HTERT RPE-1 (cell line): ENCODE measurements around the gene TIE1.

Experiments
- in situ Hi-C: fragments of 300-500 bp; cut with MboI; formaldehyde crosslinking; loops from 4 replicates; pipeline ENCODE4 v1.14.3; 2020; ENCODE audit warnings: low sequenced_read_pairs

The TIE1 gene

GRCh38 chr1:43273708-43274107 lies 27.1 kb upstream of the TIE1 start:
- in situ Hi-C loops, result no loop called here

DNA sequence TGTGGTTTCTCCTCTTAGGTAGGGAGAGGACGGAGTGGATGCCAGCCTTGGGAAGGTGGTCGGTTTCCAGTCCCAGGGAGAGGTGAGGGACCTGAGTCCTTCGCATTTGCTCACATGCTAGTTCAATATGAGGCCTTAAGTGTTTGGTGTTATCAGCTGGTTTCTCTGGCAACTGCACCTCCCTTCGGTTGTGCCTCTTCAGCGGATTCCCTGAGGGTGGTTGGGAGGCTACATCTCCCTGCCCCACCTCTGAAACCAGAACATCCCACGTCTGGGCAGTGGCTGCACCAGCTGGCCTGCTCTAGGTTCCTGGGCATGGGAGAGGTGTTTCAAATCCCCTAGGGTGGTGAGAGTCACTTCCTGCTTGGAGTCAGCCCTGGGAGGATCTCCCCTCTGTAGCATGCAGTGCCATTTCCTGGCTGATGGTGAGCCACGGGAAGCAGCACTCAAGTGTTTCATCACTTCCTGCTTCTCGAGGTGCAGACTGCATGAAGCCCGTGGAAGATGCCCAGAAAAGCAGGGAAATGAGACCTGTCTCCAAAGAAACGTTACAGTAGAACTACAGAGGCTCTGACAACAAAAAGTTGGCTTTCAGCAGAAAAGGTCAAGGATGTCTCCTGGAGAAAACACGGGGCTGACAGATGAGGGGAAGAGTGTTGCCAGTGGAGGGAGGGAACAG lies 26.5 kb upstream of the TIE1 start:
- in situ Hi-C loops, result no loop called here

- in situ Hi-C loops, result no loop called here
Observed at GRCh38 chr1:43274804-43275180, 26.0 kb upstream of the TIE1 start.

DNA sequence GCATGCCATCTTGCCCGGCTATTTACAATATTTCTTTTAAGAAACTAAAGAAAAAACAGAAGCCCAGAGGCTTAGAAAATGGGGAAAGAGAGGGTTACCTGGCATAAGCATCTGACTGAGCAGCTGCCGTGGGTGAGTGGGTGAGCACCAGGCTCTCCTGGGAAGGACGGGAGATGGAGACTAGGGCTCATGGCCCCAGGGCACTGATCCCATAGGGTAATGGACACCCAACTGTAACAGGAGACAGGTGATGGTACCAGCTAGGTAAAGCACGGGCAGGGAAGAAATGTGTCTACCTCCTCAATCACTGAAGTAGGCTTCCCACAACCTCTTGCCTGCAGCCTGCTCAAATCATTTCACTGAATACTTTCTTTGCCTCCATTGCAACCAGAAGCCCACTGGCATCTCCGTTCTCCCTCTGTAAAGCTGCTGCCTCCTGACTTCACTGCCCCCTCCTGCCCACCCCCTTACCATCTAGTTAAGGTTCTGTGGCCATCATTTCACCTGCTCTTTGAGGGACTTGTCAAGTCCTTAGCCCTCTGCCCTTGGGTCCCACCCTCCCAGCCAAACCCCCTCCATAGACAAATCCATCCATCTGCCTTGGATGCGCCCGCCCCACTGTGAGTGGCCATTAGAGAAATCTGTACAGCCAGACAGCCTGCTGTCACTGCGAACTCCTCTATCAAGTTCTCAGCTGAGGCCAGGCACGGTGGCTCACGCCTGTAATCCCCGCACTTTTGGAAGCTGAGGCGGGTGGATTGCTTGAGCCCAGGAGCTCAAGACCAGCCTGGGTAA lies 24.8 kb upstream of the TIE1 start:
- in situ Hi-C loops, result no loop called here

GRCh38 chr1:43276673-43277072 lies 24.1 kb upstream of the TIE1 start:
- in situ Hi-C loops, result no loop called here

- in situ Hi-C loops, result no loop called here
Observed at GRCh38 chr1:43277116-43277876, 23.5 kb upstream of the TIE1 start.

GRCh38 chr1:43279161-43279560 lies 21.6 kb upstream of the TIE1 start:
- in situ Hi-C loops, result no loop called here

DNA sequence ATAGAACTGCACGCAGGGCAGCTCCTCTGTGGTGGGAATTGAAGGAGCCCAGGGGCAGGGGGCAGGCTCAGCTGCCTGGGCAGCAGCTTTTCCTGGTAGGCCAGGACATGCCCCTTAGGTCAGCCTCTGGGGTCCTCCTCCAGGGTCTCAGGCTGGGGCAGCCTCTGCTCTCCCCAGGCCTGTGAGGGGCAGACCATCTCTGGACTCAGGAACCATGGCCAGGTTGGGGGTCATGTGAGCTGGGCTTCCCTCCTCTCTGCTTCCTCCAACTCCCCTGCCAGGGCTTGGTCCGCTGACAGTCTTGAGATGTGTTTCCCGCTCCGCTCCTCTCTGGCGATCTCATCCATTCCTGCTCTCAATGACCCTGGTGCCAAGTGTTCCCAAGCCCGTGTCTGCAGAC lies 21.1 kb upstream of the TIE1 start:
- in situ Hi-C loops, result no loop called here

DNA sequence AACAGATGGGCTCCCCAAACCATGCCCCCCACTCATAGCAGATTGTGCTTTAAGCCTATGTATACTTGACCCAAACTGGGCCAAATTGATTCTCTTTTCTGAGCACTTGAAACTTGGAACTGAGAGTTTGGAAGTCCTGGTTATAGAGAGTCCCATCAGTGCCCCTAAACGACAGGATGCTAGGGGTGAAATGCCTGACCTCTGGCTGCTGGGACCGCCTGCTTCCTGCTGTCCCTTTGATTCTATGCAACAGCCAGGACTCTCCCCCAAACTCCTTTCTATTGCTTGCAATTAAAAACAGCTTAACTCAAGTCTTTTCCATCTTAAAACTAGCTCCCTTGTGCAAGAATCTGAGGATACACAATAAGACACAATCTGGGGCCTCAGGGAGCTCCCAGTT lies 20.1 kb upstream of the TIE1 start:
- in situ Hi-C loops, result no loop called here

GRCh38 chr1:43282220-43283195 lies 18.3 kb upstream of the TIE1 start:
- in situ Hi-C loops, result no loop called here

GRCh38 chr1:43284065-43284464 lies 16.7 kb upstream of the TIE1 start:
- in situ Hi-C loops, result no loop called here

GRCh38 chr1:43284546-43285110 lies 16.2 kb upstream of the TIE1 start:
- in situ Hi-C loops, result no loop called here

- in situ Hi-C loops, result no loop called here
Observed at GRCh38 chr1:43285269-43285990, 15.4 kb upstream of the TIE1 start, which contains the start of gene C1orf210. C1orf210 (minus strand) TSS chr1:43285581; CDS start chr1:43283270, 2,311 bp downstream.

- in situ Hi-C loops, result no loop called here
Observed at GRCh38 chr1:43286115-43286514, 14.7 kb upstream of the TIE1 start.

DNA sequence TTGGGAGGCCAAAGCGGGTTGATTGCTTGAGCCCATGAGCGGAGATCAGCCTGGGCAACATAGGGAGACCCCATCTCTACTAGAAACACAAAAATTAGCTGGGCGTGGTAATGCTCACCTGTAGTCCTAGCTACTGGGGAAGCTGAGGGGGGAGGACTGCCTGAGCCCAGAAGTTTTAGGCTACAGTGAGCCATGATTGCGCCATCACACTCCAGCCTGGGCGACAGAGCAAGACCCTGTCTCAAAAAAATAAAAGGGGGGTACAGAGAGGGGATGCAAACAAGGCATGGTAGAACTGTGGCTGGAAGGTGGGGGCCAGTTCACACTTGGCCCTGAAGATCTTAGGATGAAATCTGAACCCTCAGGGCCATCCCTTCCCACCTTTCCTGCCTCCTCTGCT lies 14.2 kb upstream of the TIE1 start:
- in situ Hi-C loops, result no loop called here

DNA sequence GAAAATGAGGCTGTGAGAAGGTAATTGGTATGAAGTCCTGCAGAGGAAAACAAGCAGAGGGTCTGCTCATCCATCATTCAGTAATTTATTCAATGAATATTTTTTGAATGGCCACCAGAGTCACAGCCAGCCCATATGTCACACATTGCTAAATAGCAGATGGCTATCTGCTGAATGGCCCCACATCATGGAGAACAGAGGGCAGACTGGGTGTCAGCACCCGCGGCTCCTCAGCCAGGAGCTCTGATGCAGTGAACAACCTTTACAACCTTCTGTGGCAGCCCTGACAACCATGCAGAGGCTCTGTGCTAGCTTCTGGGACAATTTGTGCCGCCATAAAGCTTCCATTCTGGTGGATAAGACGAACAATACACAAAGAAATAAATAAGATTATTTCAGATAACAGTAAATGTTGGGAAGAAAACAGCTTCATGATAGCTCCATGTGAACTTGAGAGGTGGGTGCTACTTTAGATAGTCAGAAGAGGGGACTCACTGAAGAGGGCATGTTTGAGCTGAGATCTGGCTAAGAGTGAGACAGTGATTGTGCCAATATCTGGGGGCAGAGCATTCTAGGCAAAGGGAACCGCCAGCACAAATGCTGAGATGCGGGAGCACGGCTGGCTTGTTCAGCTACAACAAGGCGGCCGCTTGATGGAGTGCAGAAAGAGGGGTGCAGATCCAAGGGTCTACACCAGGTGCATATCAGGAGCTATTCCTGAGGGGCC lies 12.6 kb upstream of the TIE1 start:
- in situ Hi-C loops, result no loop called here

DNA sequence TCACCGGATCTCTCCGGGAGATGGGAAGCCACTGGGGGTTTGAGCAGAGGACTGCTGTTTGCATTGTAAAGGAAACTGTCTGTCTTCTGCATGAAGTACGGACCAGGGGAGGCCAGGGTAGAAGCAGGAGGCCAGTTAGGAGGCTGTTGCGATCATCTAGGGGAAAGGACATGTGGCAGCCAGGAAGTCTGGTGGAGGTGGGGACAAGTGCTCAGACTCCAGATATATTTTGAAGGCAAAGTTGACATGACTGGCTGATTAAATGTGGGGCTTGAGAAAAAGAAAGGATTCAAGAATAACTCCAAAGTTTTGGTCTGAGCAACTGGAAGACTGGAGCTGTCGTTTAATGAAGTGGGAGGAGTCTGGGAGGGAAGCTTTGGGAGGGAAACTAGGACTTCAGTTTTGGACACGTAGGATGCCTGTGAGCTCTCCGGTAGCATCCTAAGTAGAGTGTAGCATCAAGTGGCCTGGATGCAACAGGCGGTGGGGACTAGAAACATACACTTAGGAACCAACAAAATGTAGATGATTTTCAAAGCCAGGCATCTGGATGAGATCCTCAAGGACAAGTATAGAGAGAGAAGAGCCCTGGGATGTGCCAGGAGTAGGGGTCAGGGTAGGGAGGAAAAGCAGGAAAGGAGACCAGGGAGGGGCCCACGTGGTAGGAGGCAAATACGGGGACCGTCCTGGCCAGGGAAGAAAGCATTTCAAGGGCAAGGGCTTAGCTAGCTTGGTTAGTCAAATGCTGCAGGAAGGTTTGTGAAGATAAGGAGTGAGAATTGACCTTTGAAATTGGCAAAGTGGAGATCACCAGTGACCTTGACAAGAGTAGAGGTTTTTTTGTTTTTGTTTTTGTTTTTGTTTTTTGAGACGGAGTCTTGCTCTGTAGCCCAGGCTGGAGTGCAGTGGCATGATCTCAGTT lies 11.7 kb upstream of the TIE1 start:
- in situ Hi-C loops, result no loop called here

DNA sequence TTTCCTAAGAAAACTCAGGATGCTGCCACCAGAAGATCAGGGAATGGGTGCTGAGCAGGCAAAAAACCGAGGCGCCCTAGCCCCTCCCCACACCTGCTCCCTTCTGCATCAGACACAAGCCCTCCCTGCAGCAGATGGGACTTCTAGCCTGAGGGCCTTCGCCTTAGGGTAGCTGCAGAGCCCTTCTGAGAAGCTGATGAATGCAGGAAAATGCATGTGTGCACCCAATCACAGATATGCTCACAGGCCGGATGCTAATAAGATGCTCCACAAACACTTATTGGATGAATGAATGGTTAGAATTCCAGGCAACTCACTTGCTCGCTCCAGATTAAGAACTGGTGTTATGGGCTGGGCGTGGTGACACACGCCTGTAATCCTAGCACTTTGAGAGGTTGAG lies 8.6 kb upstream of the TIE1 start:
- in situ Hi-C loops, result no loop called here
